Panc1 (cell line): ENCODE measurements around the gene MAP4K4.

ENCODE experiments used
- POLR2AphosphoS5 ChIP-seq: IDR thresholded peaks from 2 replicates; pipeline ENCODE4 v1.6.1; 2012; ENCODE audit warnings: mild to moderate bottlenecking, low read depth, low read length, moderate library complexity
- SIN3A ChIP-seq: IDR thresholded peaks from 2 replicates; pipeline ENCODE4 v1.6.1; 2012; ENCODE audit warnings: low read depth, mild to moderate bottlenecking, low read length, moderate library complexity, borderline replicate concordance; ENCODE audit not compliant: insufficient read depth
- TCF7L2 ChIP-seq: IDR thresholded peaks from 2 replicates; pipeline ENCODE4 v1.6.1; 2011; ENCODE audit warnings: mild to moderate bottlenecking, low read depth, low read length, inconsistent platforms
- TF ChIP-seq, protein P1 (sequence below): fragments of 450-650 bp; IDR thresholded peaks from 2 replicates; pipeline ENCODE4 v1.5.1; 2017; ENCODE audit warnings: mild to moderate bottlenecking
- TF ChIP-seq, protein P2 (sequence below), 2 experiments: IDR thresholded peaks; 2 replicates each; pipeline ENCODE4 v1.6.1; 2011 to 2012; ENCODE audit warnings: low read depth in 2 of 2, control low read depth in 1 of 2, low read length in 1 of 2, mild to moderate bottlenecking in 1 of 2, moderate library complexity in 1 of 2; ENCODE audit not compliant: insufficient read depth in 1 of 2

DNA sequence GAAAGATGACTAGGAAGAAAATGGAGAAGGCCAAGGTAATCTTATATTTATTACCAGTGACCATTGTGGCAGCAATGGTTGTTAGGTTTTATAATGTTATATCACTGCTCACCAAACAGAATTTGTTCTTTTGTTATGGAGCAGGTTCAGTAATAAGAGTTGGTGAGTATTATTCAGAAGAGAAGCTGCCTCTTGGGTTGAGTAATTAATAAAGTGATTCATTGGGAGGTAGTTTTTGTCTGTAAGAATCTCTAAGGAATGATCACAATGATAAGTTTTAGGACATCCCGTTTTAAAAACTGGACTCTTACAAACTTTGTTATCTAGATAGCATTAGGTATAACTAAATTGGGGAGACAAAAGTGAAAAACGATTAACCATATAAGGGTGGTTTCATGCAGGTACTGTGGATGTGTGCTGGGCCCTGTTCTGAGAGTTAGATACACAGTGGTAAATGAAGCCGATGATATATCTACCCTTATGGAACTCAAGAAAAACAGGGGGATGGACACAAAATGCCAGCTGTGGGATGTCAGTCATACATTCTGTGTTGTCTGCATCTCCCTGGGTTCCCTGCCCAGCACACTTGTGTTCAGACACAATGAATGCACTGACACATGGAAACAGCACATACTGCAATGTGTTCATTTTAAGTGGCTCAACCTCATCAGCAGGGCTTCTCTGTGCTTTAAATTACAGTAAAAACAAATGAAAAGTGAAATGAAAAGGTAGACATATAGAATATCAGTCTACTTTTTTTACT, 7.5 kb downstream of the MAP4K4 start:
- TF ChIP-seq, protein P1, sequence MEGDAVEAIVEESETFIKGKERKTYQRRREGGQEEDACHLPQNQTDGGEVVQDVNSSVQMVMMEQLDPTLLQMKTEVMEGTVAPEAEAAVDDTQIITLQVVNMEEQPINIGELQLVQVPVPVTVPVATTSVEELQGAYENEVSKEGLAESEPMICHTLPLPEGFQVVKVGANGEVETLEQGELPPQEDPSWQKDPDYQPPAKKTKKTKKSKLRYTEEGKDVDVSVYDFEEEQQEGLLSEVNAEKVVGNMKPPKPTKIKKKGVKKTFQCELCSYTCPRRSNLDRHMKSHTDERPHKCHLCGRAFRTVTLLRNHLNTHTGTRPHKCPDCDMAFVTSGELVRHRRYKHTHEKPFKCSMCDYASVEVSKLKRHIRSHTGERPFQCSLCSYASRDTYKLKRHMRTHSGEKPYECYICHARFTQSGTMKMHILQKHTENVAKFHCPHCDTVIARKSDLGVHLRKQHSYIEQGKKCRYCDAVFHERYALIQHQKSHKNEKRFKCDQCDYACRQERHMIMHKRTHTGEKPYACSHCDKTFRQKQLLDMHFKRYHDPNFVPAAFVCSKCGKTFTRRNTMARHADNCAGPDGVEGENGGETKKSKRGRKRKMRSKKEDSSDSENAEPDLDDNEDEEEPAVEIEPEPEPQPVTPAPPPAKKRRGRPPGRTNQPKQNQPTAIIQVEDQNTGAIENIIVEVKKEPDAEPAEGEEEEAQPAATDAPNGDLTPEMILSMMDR, result no peak
- TF ChIP-seq POLR2AphosphoS5, result no peak
- no peak for TF ChIP-seq SIN3A
- TF ChIP-seq, protein P2, sequence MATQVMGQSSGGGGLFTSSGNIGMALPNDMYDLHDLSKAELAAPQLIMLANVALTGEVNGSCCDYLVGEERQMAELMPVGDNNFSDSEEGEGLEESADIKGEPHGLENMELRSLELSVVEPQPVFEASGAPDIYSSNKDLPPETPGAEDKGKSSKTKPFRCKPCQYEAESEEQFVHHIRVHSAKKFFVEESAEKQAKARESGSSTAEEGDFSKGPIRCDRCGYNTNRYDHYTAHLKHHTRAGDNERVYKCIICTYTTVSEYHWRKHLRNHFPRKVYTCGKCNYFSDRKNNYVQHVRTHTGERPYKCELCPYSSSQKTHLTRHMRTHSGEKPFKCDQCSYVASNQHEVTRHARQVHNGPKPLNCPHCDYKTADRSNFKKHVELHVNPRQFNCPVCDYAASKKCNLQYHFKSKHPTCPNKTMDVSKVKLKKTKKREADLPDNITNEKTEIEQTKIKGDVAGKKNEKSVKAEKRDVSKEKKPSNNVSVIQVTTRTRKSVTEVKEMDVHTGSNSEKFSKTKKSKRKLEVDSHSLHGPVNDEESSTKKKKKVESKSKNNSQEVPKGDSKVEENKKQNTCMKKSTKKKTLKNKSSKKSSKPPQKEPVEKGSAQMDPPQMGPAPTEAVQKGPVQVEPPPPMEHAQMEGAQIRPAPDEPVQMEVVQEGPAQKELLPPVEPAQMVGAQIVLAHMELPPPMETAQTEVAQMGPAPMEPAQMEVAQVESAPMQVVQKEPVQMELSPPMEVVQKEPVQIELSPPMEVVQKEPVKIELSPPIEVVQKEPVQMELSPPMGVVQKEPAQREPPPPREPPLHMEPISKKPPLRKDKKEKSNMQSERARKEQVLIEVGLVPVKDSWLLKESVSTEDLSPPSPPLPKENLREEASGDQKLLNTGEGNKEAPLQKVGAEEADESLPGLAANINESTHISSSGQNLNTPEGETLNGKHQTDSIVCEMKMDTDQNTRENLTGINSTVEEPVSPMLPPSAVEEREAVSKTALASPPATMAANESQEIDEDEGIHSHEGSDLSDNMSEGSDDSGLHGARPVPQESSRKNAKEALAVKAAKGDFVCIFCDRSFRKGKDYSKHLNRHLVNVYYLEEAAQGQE (IDR thresholded peaks at IDR 0.05; ENCODE audit: insufficient read depth in 1 of 2, low read depth in 2 of 2, low read length in 1 of 2), result no peak
- no peak for TF ChIP-seq TCF7L2
